Astrocyte (in vitro differentiated cells and primary cell): ENCODE measurements around the gene SLC25A29. TPM values are rescaled to one million over a fixed set of nuclear protein-coding genes. Genes with fewer than 3 reads are reported as not detected.

Experiments
- DNase-seq: peaks from one replicate; pipeline ENCODE4 v3.0.0-alpha.2; 2010; ENCODE audit warnings: low read depth
- FAIRE-seq: peaks from 2 replicates; lab custom pipeline; 2011; peaks lifted over from hg19 to GRCh38; lab: Jason Lieb, UNC
- H2AFZ ChIP-seq: 2 replicates; pipeline ENCODE4 v1.6.0; 2012; ENCODE audit warnings: low read depth, low read length, inconsistent platforms
- H3K27ac ChIP-seq: 2 replicates; pipeline ENCODE4 v1.5.1; 2011; ENCODE audit warnings: low read depth, low read length, inconsistent platforms
- H3K27me3 ChIP-seq: 2 replicates; pipeline ENCODE4 v1.6.0; 2011; ENCODE audit warnings: low read length, inconsistent platforms; ENCODE audit not compliant: insufficient read depth
- H3K36me3 ChIP-seq: 2 replicates; pipeline ENCODE4 v1.5.1; 2011; ENCODE audit warnings: low read length, inconsistent platforms; ENCODE audit not compliant: insufficient read depth
- H3K4me1 ChIP-seq: 2 replicates; pipeline ENCODE4 v1.5.1; 2011; ENCODE audit warnings: low read length, inconsistent platforms; ENCODE audit not compliant: insufficient read depth
- H3K4me2 ChIP-seq: 2 replicates; pipeline ENCODE4 v1.6.0; 2012; ENCODE audit warnings: low read length, inconsistent platforms
- H3K4me3 ChIP-seq: 2 replicates; pipeline ENCODE4 v1.5.1; 2011; ENCODE audit warnings: low read depth, mild to moderate bottlenecking, low read length, inconsistent platforms; ENCODE audit not compliant: insufficient read depth
- H3K79me2 ChIP-seq: 2 replicates; pipeline ENCODE4 v1.6.0; 2012; ENCODE audit warnings: mild to moderate bottlenecking, low read length, inconsistent platforms; ENCODE audit not compliant: insufficient read depth
- H3K9ac ChIP-seq: 2 replicates; pipeline ENCODE4 v1.6.0; 2012; ENCODE audit warnings: mild to moderate bottlenecking, low read length, inconsistent platforms
- H3K9me3 ChIP-seq: 2 replicates; pipeline ENCODE4 v1.5.1; 2012; ENCODE audit warnings: low read depth, mild to moderate bottlenecking, low read length, inconsistent platforms; ENCODE audit not compliant: insufficient read depth
- H4K20me1 ChIP-seq: 2 replicates; pipeline ENCODE4 v1.6.0; 2012; ENCODE audit warnings: low read length, inconsistent platforms; ENCODE audit not compliant: insufficient read depth
- H3K27ac Mint-ChIP-seq: one replicate; pipeline ENCODE4 v1.8.0; 2021; ENCODE audit warnings: mild to moderate bottlenecking, mixed read lengths; ENCODE audit not compliant: unreplicated experiment
- H3K27me3 Mint-ChIP-seq: one replicate; pipeline ENCODE4 v1.8.0; 2021; ENCODE audit warnings: low read depth, mixed read lengths; ENCODE audit not compliant: unreplicated experiment
- H3K36me3 Mint-ChIP-seq: one replicate; pipeline ENCODE4 v1.8.0; 2021; ENCODE audit warnings: low read depth, mixed read lengths; ENCODE audit not compliant: unreplicated experiment
- H3K4me1 Mint-ChIP-seq: one replicate; pipeline ENCODE4 v1.8.0; 2021; ENCODE audit warnings: low read depth, mixed read lengths; ENCODE audit not compliant: unreplicated experiment
- H3K4me3 Mint-ChIP-seq: one replicate; pipeline ENCODE4 v1.8.0; 2021; ENCODE audit warnings: mild to moderate bottlenecking, moderate library complexity, mixed read lengths; ENCODE audit not compliant: unreplicated experiment
- H3K9me3 Mint-ChIP-seq: one replicate; pipeline ENCODE4 v1.8.0; 2021; ENCODE audit warnings: mild to moderate bottlenecking, mixed read lengths; ENCODE audit not compliant: unreplicated experiment
- EZH2 ChIP-seq: IDR thresholded peaks from 2 replicates; pipeline ENCODE4 v1.6.1; 2012; ENCODE audit warnings: mild to moderate bottlenecking, low read length, inconsistent platforms; ENCODE audit not compliant: insufficient read depth
- total RNA-seq: library from RNA; stranded (reverse); gene quantifications from 2 replicates; pipeline ENCODE4 v1.2.1, GENCODE V29; 2021
- TF ChIP-seq, protein P1 (sequence below): IDR thresholded peaks from 2 replicates; pipeline ENCODE4 v1.5.1; 2011; ENCODE audit warnings: low read depth, mild to moderate bottlenecking, inconsistent platforms, low read length, moderate library complexity; ENCODE audit not compliant: insufficient read depth

SLC25A29 gene
- total RNA-seq, 1 donor from 2014 or later = 30.2 TPM

DNA sequence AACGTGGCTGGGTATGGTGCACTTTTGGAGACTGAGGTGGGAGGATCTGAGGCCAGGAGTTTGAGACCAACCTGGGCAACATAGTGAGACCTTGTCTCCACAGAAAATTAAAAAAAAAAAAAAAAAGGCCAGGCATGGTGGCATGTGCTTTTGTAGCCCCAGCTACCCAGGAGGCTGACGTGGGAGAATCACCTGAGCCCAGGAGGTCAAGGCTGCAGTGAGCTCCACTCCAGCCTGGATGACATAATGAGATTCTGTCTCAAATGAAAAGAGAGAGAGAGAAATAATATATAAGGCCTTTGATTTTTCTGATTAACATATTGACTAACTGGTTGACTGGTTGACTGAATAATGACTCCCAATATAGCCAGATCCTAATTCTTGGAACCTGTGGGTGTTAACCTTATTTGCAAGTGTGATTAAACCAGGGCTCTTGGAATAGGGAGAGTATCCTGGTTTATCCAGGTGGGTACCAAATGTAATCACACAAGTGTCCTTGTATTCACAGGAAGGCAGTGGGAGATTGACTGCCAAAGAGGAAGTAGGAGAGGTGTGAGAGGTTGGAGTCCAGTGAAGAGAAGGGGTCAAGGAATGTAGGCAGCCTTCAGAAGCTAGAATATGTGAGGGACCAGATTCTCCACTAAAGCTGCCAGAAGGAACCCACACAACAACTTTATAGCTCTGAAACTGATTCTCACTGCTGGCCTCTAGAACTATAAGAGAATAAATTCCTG lies 55.3 kb downstream of the SLC25A29 start:
- no peak for FAIRE-seq
- no peak for DNase-seq
- no peak overlapping the region for H3K9ac ChIP-seq
- H3K27me3 Mint-ChIP-seq = no peaks in the 10 kb centered on the region
- peaks cover 99% of the 10 kb centered on the region for H3K79me2 ChIP-seq
- H3K4me1 ChIP-seq = no peaks in the 10 kb centered on the region
- H3K36me3 Mint-ChIP-seq = peaks cover 2% of the 10 kb centered on the region
- peaks cover 96% of the 10 kb centered on the region for H4K20me1 ChIP-seq
- no peaks in the 10 kb centered on the region for H3K27me3 ChIP-seq
- no peaks in the 10 kb centered on the region for H3K9me3 Mint-ChIP-seq
- H2AFZ ChIP-seq = no peak overlapping the region
- no peaks in the 10 kb centered on the region for H3K36me3 ChIP-seq
- H3K27ac Mint-ChIP-seq = no peak overlapping the region
- no peak overlapping the region for H3K4me2 ChIP-seq
- H3K4me3 Mint-ChIP-seq = no peak overlapping the region
- H3K4me1 Mint-ChIP-seq = peaks cover 23% of the 10 kb centered on the region
- no peaks in the 10 kb centered on the region for H3K9me3 ChIP-seq
- no peak overlapping the region for H3K4me3 ChIP-seq
- no peak overlapping the region for H3K27ac ChIP-seq
- TF ChIP-seq, protein P1, sequence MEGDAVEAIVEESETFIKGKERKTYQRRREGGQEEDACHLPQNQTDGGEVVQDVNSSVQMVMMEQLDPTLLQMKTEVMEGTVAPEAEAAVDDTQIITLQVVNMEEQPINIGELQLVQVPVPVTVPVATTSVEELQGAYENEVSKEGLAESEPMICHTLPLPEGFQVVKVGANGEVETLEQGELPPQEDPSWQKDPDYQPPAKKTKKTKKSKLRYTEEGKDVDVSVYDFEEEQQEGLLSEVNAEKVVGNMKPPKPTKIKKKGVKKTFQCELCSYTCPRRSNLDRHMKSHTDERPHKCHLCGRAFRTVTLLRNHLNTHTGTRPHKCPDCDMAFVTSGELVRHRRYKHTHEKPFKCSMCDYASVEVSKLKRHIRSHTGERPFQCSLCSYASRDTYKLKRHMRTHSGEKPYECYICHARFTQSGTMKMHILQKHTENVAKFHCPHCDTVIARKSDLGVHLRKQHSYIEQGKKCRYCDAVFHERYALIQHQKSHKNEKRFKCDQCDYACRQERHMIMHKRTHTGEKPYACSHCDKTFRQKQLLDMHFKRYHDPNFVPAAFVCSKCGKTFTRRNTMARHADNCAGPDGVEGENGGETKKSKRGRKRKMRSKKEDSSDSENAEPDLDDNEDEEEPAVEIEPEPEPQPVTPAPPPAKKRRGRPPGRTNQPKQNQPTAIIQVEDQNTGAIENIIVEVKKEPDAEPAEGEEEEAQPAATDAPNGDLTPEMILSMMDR = no peak
- no peak for TF ChIP-seq EZH2

- DNase-seq = no peak
Measured at GRCh38 chr14:100246809-100247428, 59.3 kb downstream of the SLC25A29 start.

More at GRCh38 chr14:100246809-100247428, 59.3 kb downstream of the SLC25A29 start:
- peaks cover 3% of the 10 kb centered on the region for H3K4me1 ChIP-seq
- Mint-ChIP-seq H3K36me3 (peaks cover 6% of the 10 kb centered on the region), H3K27me3 (no peaks in the 10 kb centered on the region), H3K27ac (no peak overlapping the region), H3K4me3 (peak overlapping the region; percentile 50), H3K9me3 (no peaks in the 10 kb centered on the region), H3K4me1 (peaks cover 27% of the 10 kb centered on the region)
- H3K4me3 ChIP-seq = no peak overlapping the region
- no peak overlapping the region for H3K27ac ChIP-seq
- no peak for FAIRE-seq
- no peaks in the 10 kb centered on the region for H3K9me3 ChIP-seq
- no peak overlapping the region for H3K9ac ChIP-seq
- H3K36me3 ChIP-seq = no peaks in the 10 kb centered on the region
- no peak for TF ChIP-seq EZH2
- TF ChIP-seq, protein P1 = peak; percentile 76
- H2AFZ ChIP-seq = no peak overlapping the region
- H3K4me2 ChIP-seq = no peak overlapping the region
- H4K20me1 ChIP-seq = peaks cover 94% of the 10 kb centered on the region
- H3K79me2 ChIP-seq = peaks cover 99% of the 10 kb centered on the region
- H3K27me3 ChIP-seq = no peaks in the 10 kb centered on the region
